Skeletal muscle tissue (tissue), 4 donors: ENCODE measurements around the gene KAT6B. TPM values are rescaled to one million over a fixed set of nuclear protein-coding genes. Genes with fewer than 3 reads are reported as not detected.

Experiments
- H3K27ac ChIP-seq: one replicate; pipeline ENCODE4 v1.7.0; 2013; ENCODE audit warnings: mild to moderate bottlenecking, low read depth, low read length, inconsistent platforms
- H3K27me3 ChIP-seq, 3 donors: one replicate each; pipeline ENCODE4 v1.7.0; 2013; ENCODE audit warnings: low read length in 3 of 3; ENCODE audit not compliant: control insufficient read depth in 3 of 3, insufficient read depth in 3 of 3
- H3K36me3 ChIP-seq, 3 donors: one replicate each; pipeline ENCODE4 v1.7.0; 2013; ENCODE audit warnings: low read length in 3 of 3; ENCODE audit not compliant: control insufficient read depth in 3 of 3, insufficient read depth in 3 of 3
- H3K4me1 ChIP-seq, 3 donors: one replicate each; pipeline ENCODE4 v1.7.0; 2013; ENCODE audit warnings: low read length in 3 of 3, mild to moderate bottlenecking in 3 of 3; ENCODE audit not compliant: control insufficient read depth in 3 of 3, insufficient read depth in 3 of 3
- H3K4me3 ChIP-seq, 3 donors: one replicate each; pipeline ENCODE4 v1.7.0; 2013; ENCODE audit warnings: low read length in 3 of 3
- H3K9ac ChIP-seq, 3 donors: one replicate each; pipeline ENCODE4 v1.7.0; 2013; ENCODE audit warnings: low read length in 3 of 3, mild to moderate bottlenecking in 3 of 3, moderate library complexity in 2 of 3, low read depth in 1 of 3
- H3K9me3 ChIP-seq, 3 donors: one replicate each; pipeline ENCODE4 v1.7.0; 2013; ENCODE audit warnings: low read length in 3 of 3; ENCODE audit not compliant: control insufficient read depth in 3 of 3
- total RNA-seq: library from RNA; depleted of rRNA; stranded (reverse); fragments of >200 nt; gene quantifications from one replicate; pipeline ENCODE4 v1.2.3, GENCODE V29; 2014
- donor health status: Osteomylitis.

KAT6B gene
- total RNA-seq, 1 donor from 2014 or later = 49.6 TPM

DNA sequence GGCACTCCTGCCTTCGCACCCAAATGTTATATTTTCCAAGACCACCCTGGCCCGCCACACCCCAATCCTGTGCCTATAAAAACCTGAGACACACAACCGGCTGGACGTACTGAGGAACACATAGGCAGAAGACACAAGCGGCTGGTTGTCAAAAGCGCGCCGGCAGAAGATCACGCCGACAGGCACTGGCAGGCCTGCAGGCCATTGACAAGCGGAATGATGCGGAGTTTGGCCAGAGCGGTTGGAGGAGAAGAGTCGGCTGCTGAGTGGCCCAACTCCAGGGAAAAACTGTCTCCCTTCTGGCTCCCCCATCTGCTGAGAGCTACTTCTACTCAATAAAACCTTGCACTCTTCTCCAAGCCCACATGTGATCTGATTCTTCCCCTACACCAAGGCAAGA lies 245.4 kb downstream of the KAT6B start:
- peak overlapping the region; percentile 24 to 49 (median 39) for H3K4me3 ChIP-seq
- peaks cover 0 to 3% (median 2%) of the 10 kb centered on the region in 3 donors for H3K36me3 ChIP-seq
- H3K27me3 ChIP-seq = no peaks in the 10 kb centered on the region
- peaks cover 19 to 43% (median 30%) of the 10 kb centered on the region in 3 donors for H3K4me1 ChIP-seq
- no peaks in the 10 kb centered on the region for H3K9me3 ChIP-seq
- H3K9ac ChIP-seq = peak overlapping the region in 2 of 3 donors; percentile 3 to 91
- peak overlapping the region; percentile 92 for H3K27ac ChIP-seq

DNA sequence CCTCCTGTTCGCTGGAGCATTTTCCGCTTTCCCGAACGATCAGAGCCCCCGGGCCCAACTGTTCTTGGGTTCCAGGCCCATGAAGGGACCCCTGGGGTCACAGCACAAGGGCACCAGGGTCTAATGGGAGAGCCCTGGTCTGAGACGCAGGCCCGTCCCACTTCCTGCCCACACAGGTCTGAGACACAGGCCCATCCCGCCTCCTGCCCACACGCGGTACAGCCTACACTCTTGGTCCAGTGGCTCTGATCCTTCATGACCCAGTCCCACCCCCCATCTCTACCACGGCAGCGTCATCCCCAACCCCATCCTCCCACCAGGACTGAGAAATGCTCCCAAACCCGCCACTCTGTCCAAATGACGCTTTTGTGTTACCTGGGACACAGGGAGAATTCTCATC lies 246.3 kb downstream of the KAT6B start:
- H3K9me3 ChIP-seq = no peaks in the 10 kb centered on the region
- H3K4me3 ChIP-seq = peak overlapping the region; percentile 67 to 81 (median 77)
- peak overlapping the region; percentile 92 for H3K27ac ChIP-seq
- no peaks in the 10 kb centered on the region for H3K27me3 ChIP-seq
- peak overlapping the region; percentile 81 to 91 (median 82) for H3K9ac ChIP-seq
- peaks cover 0 to 3% (median 2%) of the 10 kb centered on the region in 3 donors for H3K36me3 ChIP-seq
- H3K4me1 ChIP-seq = peaks cover 19 to 43% (median 30%) of the 10 kb centered on the region in 3 donors

DNA sequence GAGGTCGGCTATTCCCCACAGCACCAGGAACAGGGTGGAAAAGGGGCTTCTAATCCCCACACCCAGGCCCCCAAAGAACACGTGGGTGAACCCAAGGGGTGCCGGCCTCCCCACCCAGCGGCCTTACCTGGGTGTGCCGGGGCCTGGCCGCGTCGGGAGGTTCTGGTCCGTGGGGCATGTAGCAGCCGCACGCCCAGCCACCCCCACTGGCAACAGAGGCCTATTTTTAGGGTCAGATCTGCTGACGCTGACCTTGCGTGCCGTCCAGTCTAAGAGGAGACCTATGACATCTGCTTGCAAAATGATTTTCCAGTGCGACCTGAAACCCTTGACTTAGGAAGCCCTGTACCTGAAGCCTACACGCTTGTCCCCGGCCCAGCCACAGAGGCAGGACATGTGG lies 247.0 kb downstream of the KAT6B start:
- H3K27me3 ChIP-seq = no peaks in the 10 kb centered on the region
- peaks cover 19 to 43% (median 30%) of the 10 kb centered on the region in 3 donors for H3K4me1 ChIP-seq
- H3K27ac ChIP-seq = peak overlapping the region; percentile 92
- H3K9me3 ChIP-seq = no peaks in the 10 kb centered on the region
- peaks cover 0 to 3% (median 2%) of the 10 kb centered on the region in 3 donors for H3K36me3 ChIP-seq
- peak overlapping the region; percentile 67 to 81 (median 77) for H3K4me3 ChIP-seq
- H3K9ac ChIP-seq = peak overlapping the region; percentile 81 to 91 (median 82)

DNA sequence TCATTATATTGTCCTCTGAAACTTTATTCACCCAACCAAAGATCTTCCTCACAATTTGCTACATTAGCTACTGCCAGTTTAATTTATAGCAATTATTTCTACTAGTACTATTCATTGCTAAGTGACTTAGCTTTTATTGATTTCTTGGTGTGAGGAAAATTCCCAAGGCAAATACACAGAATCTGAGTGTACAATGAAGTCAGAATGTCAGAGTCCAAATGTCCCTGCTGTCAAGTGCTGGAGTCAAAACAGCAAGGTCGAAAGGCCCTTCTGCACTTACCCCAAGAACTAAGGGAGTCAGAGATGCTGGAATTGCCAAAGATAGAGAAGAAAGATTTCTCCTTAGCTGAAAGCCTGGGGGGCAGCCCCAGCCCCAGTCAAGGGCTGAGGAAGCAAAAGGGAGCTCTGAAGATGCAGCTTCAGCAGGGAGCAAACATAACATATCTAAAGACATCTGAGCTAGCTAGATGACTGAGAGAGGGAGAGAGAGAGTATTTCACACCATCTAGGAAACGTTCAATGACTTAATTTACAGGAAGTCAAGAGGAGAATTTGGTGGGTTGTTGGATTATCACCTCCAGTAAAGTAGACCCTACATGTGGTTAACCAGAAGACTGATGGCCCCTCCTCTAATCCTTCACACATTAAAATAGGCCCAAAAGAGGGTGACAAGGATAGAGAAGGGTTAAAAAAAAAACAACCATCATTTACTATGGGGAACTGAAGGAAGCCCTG lies 248.5 kb downstream of the KAT6B start:
- no peak overlapping the region for H3K9ac ChIP-seq
- peaks cover 25 to 48% (median 37%) of the 10 kb centered on the region in 3 donors for H3K4me1 ChIP-seq
- H3K36me3 ChIP-seq = no peaks in the 10 kb centered on the region
- H3K4me3 ChIP-seq = no peak overlapping the region
- no peaks in the 10 kb centered on the region for H3K27me3 ChIP-seq
- no peak overlapping the region for H3K27ac ChIP-seq
- H3K9me3 ChIP-seq = no peaks in the 10 kb centered on the region

DNA sequence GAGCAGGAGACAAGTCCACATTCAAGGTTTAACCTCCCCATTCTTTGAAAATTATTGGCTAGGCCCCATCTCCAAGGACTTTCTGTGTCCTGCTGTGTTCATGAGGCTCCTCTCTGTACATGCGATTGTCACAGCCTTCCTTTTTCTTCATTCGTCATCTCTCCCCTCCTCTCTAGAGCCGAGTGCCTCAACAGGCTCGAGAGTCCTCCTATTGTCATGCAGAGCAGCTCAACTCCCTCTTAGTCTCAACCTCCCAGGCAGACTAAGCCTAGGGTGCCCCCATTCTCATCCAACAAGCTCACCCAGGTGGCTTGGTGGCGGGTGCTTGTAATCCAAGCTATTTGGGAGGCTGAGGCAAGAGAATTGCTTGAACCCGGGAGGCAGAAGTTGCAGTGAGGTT lies 249.9 kb downstream of the KAT6B start:
- H3K27me3 ChIP-seq = no peaks in the 10 kb centered on the region
- peaks cover 20 to 41% (median 32%) of the 10 kb centered on the region in 3 donors for H3K4me1 ChIP-seq
- peaks cover 0 to under 1% (median 0%) of the 10 kb centered on the region in 3 donors for H3K9me3 ChIP-seq
- H3K4me3 ChIP-seq = no peak overlapping the region
- no peak overlapping the region for H3K27ac ChIP-seq
- peaks cover 0 to 4% (median under 1%) of the 10 kb centered on the region in 3 donors for H3K36me3 ChIP-seq
- H3K9ac ChIP-seq = no peak overlapping the region

DNA sequence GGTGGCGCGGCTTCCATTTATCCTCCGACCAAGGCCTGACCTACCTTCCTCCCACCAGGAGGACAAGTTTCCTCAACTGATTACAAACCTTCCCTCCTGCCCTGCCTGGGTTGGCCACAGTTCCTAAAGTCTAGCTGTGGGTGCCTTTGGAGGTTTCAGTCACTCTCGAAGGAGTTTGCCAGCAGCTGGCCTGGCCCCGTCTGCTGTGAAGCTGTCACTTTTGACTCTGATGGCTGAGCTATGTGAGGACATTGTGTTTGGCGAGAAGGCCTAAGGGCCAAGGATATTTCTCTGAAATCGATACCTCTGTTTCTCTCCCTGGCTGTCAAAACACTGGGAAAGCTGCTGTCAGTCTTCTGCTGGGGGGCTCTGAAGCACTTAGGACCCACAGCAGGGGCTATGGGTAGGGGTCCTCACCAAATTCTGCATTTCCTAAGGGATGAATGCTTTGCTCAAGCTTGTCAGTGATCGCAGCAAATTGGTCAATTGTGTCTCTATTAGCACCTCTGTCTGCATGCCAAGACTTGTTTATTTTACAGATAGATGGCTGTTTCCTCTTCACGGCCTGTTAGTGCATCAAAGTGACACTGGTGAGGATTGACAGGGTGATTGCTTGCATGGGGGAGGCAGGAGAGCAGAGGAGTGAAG lies 253.2 kb downstream of the KAT6B start:
- Histone ChIP-seq H3K4me1 (peaks cover 12 to 15% (median 14%) of the 10 kb centered on the region in 3 donors), H3K27ac (peak overlapping the region; percentile 38), H3K4me3 (no peak overlapping the region), H3K27me3 (no peaks in the 10 kb centered on the region), H3K9ac (peak overlapping the region in 2 of 3 donors; percentile 20 to 47), H3K9me3 (peaks cover 0 to 4% (median 0%) of the 10 kb centered on the region in 3 donors), H3K36me3 (peaks cover 0 to 6% (median 3%) of the 10 kb centered on the region in 3 donors)

DNA sequence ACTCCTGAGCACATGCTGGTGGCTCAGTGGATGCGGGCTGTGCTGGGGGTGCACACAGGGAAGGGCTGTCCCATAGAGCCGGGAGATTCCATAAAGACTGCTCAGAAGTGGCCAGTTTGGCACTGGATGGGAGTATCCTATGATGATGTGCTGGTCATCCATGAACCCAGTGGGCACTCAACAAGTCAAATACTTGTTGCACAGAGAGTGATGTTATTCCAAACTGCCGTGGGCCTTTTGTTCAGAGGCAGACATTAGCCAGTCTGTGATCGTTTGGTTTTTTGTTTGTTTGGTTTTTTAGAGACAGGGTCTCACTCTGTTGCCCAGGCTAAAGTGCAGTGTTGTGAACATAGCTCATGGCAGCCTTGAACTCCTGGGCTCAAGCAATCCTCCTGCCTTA lies 254.2 kb downstream of the KAT6B start:
- no peak overlapping the region for H3K27ac ChIP-seq
- H3K4me3 ChIP-seq = no peak overlapping the region
- H3K4me1 ChIP-seq = peaks cover 12 to 15% (median 14%) of the 10 kb centered on the region in 3 donors
- no peaks in the 10 kb centered on the region for H3K27me3 ChIP-seq
- no peak overlapping the region for H3K9ac ChIP-seq
- H3K36me3 ChIP-seq = peaks cover 0 to 6% (median 3%) of the 10 kb centered on the region in 3 donors
- peaks cover 0 to 4% (median 0%) of the 10 kb centered on the region in 3 donors for H3K9me3 ChIP-seq

DNA sequence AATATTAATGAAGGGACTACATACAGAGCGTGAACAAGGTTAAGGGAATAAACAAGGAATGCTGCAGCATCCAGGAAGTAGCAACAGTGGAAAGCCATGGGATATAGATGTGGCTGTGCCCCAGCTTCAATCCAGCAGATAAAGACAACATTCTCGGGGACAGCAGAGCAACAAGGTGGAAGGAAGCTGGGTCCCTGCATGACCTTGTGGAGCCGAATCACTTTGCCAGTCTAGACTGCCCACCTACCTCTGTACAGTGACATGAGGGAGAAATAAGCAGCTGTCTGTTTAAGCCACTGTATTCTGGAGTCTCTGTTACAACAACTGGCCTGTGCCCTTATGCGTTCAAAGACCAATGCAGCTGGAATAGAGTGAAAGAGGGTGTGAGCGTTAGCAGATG lies 255.0 kb downstream of the KAT6B start:
- Histone ChIP-seq H3K9me3 (peaks cover 0 to 4% (median 0%) of the 10 kb centered on the region in 3 donors), H3K9ac (no peak overlapping the region), H3K4me3 (no peak overlapping the region), H3K36me3 (peaks cover 0 to 6% (median 3%) of the 10 kb centered on the region in 3 donors), H3K27ac (no peak overlapping the region), H3K27me3 (no peaks in the 10 kb centered on the region), H3K4me1 (peaks cover 12 to 15% (median 14%) of the 10 kb centered on the region in 3 donors)
